Heart left ventricle (tissue), 13 donors: Measurements from ENCODE around the gene SRRM4.

Source experiments
- CTCF ChIP-seq, 12 donors: fragments of 200-600 bp; sonication (generic) in 4 of 12; IDR thresholded peaks; one replicate each; pipeline versions ENCODE4 v1.5.0 to v1.8.0; 2018 to 2022; ENCODE audit warnings: antibody characterized with exemption in 12 of 12, mild to moderate bottlenecking in 5 of 12
- POLR2A ChIP-seq, 2 donors: fragments of 450-650 bp; IDR thresholded peaks; one replicate each; pipeline ENCODE4 v1.6.1; 2017; ENCODE audit warnings: antibody characterized with exemption in 2 of 2, mild to moderate bottlenecking in 2 of 2, moderate library complexity in 2 of 2
- donor health status: ischemic (EF 13 %, LVEDD 7.1; RV severe dilation, severe dysfunction).
- donor health status: DM: no; HTN: yes; CAD: no.
- donor health status: DM: no; HTN: no; CAD: no.
- donor health status: ischemic (EF 25% LVEDD 6.9; RV normal size, moderate dysfunction).
- donor health status: ischemic (EF 25% LVEDD 5.7; RV mildly dilated, moderate dysfunction).
- donor health status: ischemic (EF 35%, LVEDD 5.7; RV mildly dilated, moderate dysfunction).
- donor health status: nonischemic (EF 11% LVEDD 7.7; RV severe dilation, severe dysfunction).
- donor health status: DM: yes; HTN: yes; CAD: no.
- donor health status: PGD.
- donor health status: ischemic (EF 29% LVEDD 5.4; RV normal size, mild dysfunction).
- donor health status: nonischemic (EF 23%, LVEDD 6.1; RV moderate dilation, normal function).

- TF ChIP-seq CTCF (IDR thresholded peaks at IDR 0.05) = no peak
- no peak for TF ChIP-seq POLR2A (IDR thresholded peaks at IDR 0.05)
Measured at GRCh38 chr12:119202544-119202943, 221.2 kb downstream of the SRRM4 start.
